Peyer's patch (tissue), 4 donors: ENCODE data around the gene PLPPR5.

Source experiments
- CTCF ChIP-seq, 6 experiments: fragments of 450-650 bp in 4 of 6; fragments of 200-600 bp in 2 of 6; sonication (generic) in 1 of 6; IDR thresholded peaks; one replicate each; pipeline ENCODE4 v1.5.1; 2017 to 2019; ENCODE audit warnings: antibody characterized with exemption in 6 of 6, mild to moderate bottlenecking in 3 of 6, moderate library complexity in 1 of 6
- POLR2A ChIP-seq, 2 donors: fragments of 450-650 bp; IDR thresholded peaks; one replicate each; pipeline ENCODE4 v1.5.1; 2017; ENCODE audit warnings: antibody characterized with exemption in 2 of 2, mild to moderate bottlenecking in 2 of 2, moderate library complexity in 2 of 2

GRCh38 chr1:98929437-98929836 is 75.2 kb downstream of the PLPPR5 start:
- TF ChIP-seq CTCF (IDR thresholded peaks at IDR 0.05), result no peak
- no peak for TF ChIP-seq POLR2A (IDR thresholded peaks at IDR 0.05)
